GM13976 (cell line): ENCODE results near the gene UMAD1.

Source experiments
- DNase-seq: peaks from one replicate; pipeline ENCODE4 v3.0.0; 2012; ENCODE audit warnings: low spot score
- CTCF ChIP-seq: IDR thresholded peaks from 2 replicates; pipeline ENCODE4 v1.5.1; 2012; ENCODE audit warnings: borderline replicate concordance, mild to moderate bottlenecking; ENCODE audit not compliant: insufficient read depth; ENCODE audit errors: extremely low read depth, missing control alignments, control extremely low read depth
- in situ Hi-C: fragments of 300-500 bp; cut with MboI; formaldehyde crosslinking; loops from one replicate; pipeline ENCODE4 v1.12.0; 2022; ENCODE audit warnings: low sequenced_read_pairs, mixed read lengths, inconsistent platforms; ENCODE audit not compliant: unreplicated experiment

Gene UMAD1

GRCh38 chr7:7640221-7641128 is at the start of gene UMAD1:
Gene UMAD1 (plus strand): TSS chr7:7640752. CDS start chr7:7673372, 32,620 bp downstream.
- in situ Hi-C loops: no loop called here
- DNase-seq: peak; percentile 93
- TF ChIP-seq CTCF: no peak

- in situ Hi-C loops: no loop called here
- TF ChIP-seq CTCF: no peak
- DNase-seq: no peak
Measured at GRCh38 chr7:7595451-7595850, 45.1 kb upstream of the UMAD1 start.

- in situ Hi-C loops: no loop called here
- TF ChIP-seq CTCF: no peak
- no peak for DNase-seq
Measured at GRCh38 chr7:7596176-7596575, 44.4 kb upstream of the UMAD1 start.

- DNase-seq: no peak
- no peak for TF ChIP-seq CTCF
- in situ Hi-C loops: no loop called here
Measured at GRCh38 chr7:7607010-7607409, 33.5 kb upstream of the UMAD1 start.

GRCh38 chr7:7609330-7609729 is 31.2 kb upstream of the UMAD1 start:
- TF ChIP-seq CTCF: no peak
- DNase-seq: no peak
- in situ Hi-C loops: no loop called here

- no peak for DNase-seq
- TF ChIP-seq CTCF: no peak
- in situ Hi-C loops: no loop called here
Measured at GRCh38 chr7:7612519-7612918, 28.0 kb upstream of the UMAD1 start.
